Lower leg skin (tissue), 4 donors: ENCODE measurements around the gene DPYD. TPM values are rescaled to one million over a fixed set of nuclear protein-coding genes. Genes with fewer than 3 reads are reported as not detected.

Experiments used
- DNase-seq, 2 donors: peaks; one replicate each; pipeline ENCODE4 v3.0.0-alpha.2; 2019; ENCODE audit warnings: low spot score in 2 of 2
- H3K4me3 ChIP-seq: fragments of 200-600 bp; sonication (generic); 2 replicates; pipeline ENCODE4 v1.5.1; 2017; ENCODE audit warnings: mild to moderate bottlenecking, low read depth; ENCODE audit not compliant: poor library complexity, severe bottlenecking
- CTCF ChIP-seq, 3 donors: fragments of 450-650 bp; IDR thresholded peaks; one replicate each; pipeline ENCODE4 v1.5.1; 2016; ENCODE audit warnings: antibody characterized with exemption in 3 of 3, mild to moderate bottlenecking in 3 of 3, moderate library complexity in 2 of 3
- POLR2A ChIP-seq, 2 donors: fragments of 450-650 bp; IDR thresholded peaks; one replicate each; pipeline ENCODE4 v1.6.1; 2016 to 2017; ENCODE audit warnings: antibody characterized with exemption in 2 of 2, mild to moderate bottlenecking in 1 of 2, moderate library complexity in 1 of 2
- whole genome bisulfite sequencing, 2 donors: methylation state at CpG; one replicate each; pipeline ENCODE4 v1.1.5; 2018; 5-methylcytosine and 5-hydroxymethylcytosine counted together
- intact Hi-C: fragments of 100-400 bp; cut with DNase I; formaldehyde crosslinking; loops from one replicate; pipeline ENCODE4 v1.15.0; 2023; ENCODE audit warnings: low total_unique reads
- total RNA-seq, 4 donors: library from RNA; depleted of rRNA; stranded (reverse); fragments of >200 nt; gene quantifications; one replicate each; pipeline ENCODE4 v1.1.0, GENCODE V29; 2016

Gene DPYD
- total RNA-seq, 4 donors from 2014 or later, result 10.6 to 16.1 (median 14.6) TPM

- no peak for DNase-seq
- TF ChIP-seq CTCF (IDR thresholded peaks at IDR 0.05), result no peak
- TF ChIP-seq POLR2A (IDR thresholded peaks at IDR 0.05), result no peak
- H3K4me3 ChIP-seq, result no peak overlapping the region
- WGBS, 2 donors, result 62 to 71% methylated on average over 2 of the region's 2 CpGs
- intact Hi-C loops, result no loop called here
Measured at GRCh38 chr1:97200595-97200994, 720.2 kb downstream of the DPYD start.

GRCh38 chr1:97196825-97197516 is 723.9 kb downstream of the DPYD start:
- TF ChIP-seq CTCF (IDR thresholded peaks at IDR 0.05), result no peak
- TF ChIP-seq POLR2A (IDR thresholded peaks at IDR 0.05), result no peak
- 86 to 98% methylated on average over 1 of the region's 1 CpG for WGBS, 2 donors
- intact Hi-C loops, result no loop called here

GRCh38 chr1:97192872-97193572 is 727.8 kb downstream of the DPYD start:
- DNase-seq, result no peak
- 51% methylated on average over 4 of the region's 4 CpGs for WGBS, 2 donors
- no peak for TF ChIP-seq CTCF (IDR thresholded peaks at IDR 0.05)
- TF ChIP-seq POLR2A (IDR thresholded peaks at IDR 0.05), result no peak
- intact Hi-C loops, result no loop called here
- no peak overlapping the region for H3K4me3 ChIP-seq

More at GRCh38 chr1:97196825-97197516, 723.9 kb downstream of the DPYD start:
- DNase-seq, result no peak
- H3K4me3 ChIP-seq, result no peak overlapping the region

GRCh38 chr1:97190326-97190725 is 730.5 kb downstream of the DPYD start:
- TF ChIP-seq POLR2A (IDR thresholded peaks at IDR 0.05), result no peak
- no peak for TF ChIP-seq CTCF (IDR thresholded peaks at IDR 0.05)
- H3K4me3 ChIP-seq, result no peak overlapping the region
- no peak for DNase-seq
- intact Hi-C loops, result no loop called here

GRCh38 chr1:97186381-97186780 is 734.5 kb downstream of the DPYD start:
- no peak for DNase-seq
- WGBS, 2 donors, result 82 to 88% methylated on average over 6 of the region's 6 CpGs
- H3K4me3 ChIP-seq, result no peak overlapping the region
- TF ChIP-seq POLR2A (IDR thresholded peaks at IDR 0.05) (no peak), CTCF (IDR thresholded peaks at IDR 0.05) (no peak)
- intact Hi-C loops, result no loop called here
